Stomach smooth muscle (tissue), 2 donors: ENCODE measurements around the gene CALR3.
A peak's percentile ranks its signal among the peaks of the same experiment; 100 is the strongest.
"Not testable (repeated sequence)": the region's sequence is repeated elsewhere in the genome, so short reads cannot be mapped to it uniquely, and the experiment has no call there.

Experiments used
- H3K27ac ChIP-seq: one replicate; pipeline ENCODE4 v1.7.0; 2013; ENCODE audit warnings: mild to moderate bottlenecking, low read length, inconsistent platforms
- H3K27me3 ChIP-seq, 2 donors: one replicate each; pipeline ENCODE4 v1.7.0; 2013; ENCODE audit warnings: low read length in 2 of 2; ENCODE audit not compliant: insufficient read depth in 2 of 2, control insufficient read depth in 1 of 2
- H3K36me3 ChIP-seq, 2 donors: one replicate each; pipeline ENCODE4 v1.7.0; 2013; ENCODE audit warnings: low read length in 2 of 2; ENCODE audit not compliant: control insufficient read depth in 2 of 2, insufficient read depth in 2 of 2
- H3K4me1 ChIP-seq: one replicate; pipeline ENCODE4 v1.7.0; 2013; ENCODE audit warnings: low read length; ENCODE audit not compliant: control insufficient read depth, insufficient read depth
- H3K4me3 ChIP-seq, 2 donors: one replicate each; pipeline ENCODE4 v1.7.0; 2013; ENCODE audit warnings: low read length in 2 of 2
- H3K9ac ChIP-seq, 2 donors: one replicate each; pipeline ENCODE4 v1.7.0; 2013; ENCODE audit warnings: low read length in 2 of 2, mild to moderate bottlenecking in 1 of 2
- H3K9me3 ChIP-seq, 2 donors: one replicate each; pipeline ENCODE4 v1.7.0; 2013; ENCODE audit warnings: low read length in 2 of 2; ENCODE audit not compliant: control insufficient read depth in 2 of 2
- donor health status: healthy.
- donor health status: Pancreatic carcinoma.

CALR3 gene

DNA sequence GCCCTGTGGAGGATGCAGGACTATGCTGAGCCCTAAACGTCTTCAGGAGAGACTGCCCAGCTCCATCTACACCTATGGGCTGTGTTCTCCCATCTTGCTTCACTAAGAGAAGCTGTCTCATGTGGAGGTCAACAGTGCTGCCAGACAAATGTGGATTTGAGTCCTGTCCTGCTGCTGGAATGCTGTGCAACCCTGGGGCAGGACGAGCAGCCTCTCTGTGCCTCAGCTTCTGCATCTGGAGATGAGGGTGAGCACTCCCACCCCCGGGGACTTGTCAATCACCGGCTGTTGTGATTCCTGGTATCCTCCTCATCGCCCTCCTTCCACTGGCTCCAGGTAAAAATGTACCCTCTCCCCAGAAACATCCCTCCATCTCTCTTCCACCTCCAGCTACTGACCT, 40.5 kb downstream of the CALR3 start:
- H3K9ac ChIP-seq: no peak overlapping the region
- no peak overlapping the region for H3K4me3 ChIP-seq
- H3K27me3 ChIP-seq: no peaks in the 10 kb centered on the region
- H3K36me3 ChIP-seq: no peaks in the 10 kb centered on the region
- H3K4me1 ChIP-seq: peaks cover 37% of the 10 kb centered on the region
- H3K9me3 ChIP-seq: no peaks in the 10 kb centered on the region
- no peak overlapping the region for H3K27ac ChIP-seq

DNA sequence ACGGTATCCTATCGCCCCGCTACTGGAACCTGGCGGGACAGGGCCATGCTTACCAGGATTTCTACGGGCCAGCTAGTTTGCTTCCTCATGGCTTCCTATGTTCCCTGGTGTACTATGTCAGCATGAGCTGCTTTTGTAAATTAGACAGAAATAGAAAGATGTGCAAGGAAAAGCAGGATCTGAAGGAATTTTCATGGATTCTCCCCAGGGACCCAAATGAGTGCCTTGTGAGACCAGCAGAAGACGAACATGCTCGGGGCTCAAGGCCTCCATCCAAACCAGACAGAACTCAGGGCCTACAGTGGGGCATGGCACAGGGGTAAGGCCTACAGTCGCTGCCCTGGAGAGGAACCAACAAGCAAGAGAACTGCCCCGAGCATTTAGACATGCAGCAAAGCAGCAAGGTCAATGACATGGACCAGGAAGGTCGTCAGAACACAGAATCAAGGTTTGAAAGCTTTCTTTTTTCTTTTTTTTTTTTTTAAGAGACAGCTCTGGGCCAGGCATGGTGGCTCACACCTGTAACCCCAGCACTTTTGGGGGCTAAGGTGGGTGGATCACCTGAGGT, 41.5 kb downstream of the CALR3 start:
- Histone ChIP-seq H3K9me3 (no peaks in the 10 kb centered on the region), H3K4me3 (no peak overlapping the region), H3K36me3 (no peaks in the 10 kb centered on the region), H3K27ac (no peak overlapping the region), H3K27me3 (no peaks in the 10 kb centered on the region), H3K4me1 (peaks cover 37% of the 10 kb centered on the region), H3K9ac (peak overlapping the region in 1 of 2 donors; percentile 26)

DNA sequence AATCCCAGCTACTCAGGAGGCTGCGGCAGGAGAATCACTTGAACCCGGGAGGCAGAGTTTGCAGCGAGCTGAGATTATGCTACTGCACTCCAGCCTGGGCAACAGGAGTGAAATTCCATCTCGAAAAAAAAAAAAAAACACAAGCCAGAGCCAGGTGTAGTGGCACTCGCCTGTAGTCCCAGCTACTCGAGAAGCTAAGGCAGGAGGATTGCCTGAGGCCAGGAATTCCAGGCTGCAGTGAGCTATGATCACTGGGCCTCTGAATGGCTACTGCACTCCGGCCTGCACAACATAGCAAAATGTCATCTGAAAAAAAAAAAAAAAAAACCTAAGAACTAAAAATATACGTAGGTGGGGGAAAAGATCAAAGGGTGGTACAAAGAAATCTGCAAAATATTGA, 43.6 kb downstream of the CALR3 start:
- Histone ChIP-seq H3K27ac (no peak overlapping the region), H3K36me3 (peaks cover 0 to 2% of the 10 kb centered on the region in 2 donors), H3K27me3 (no peaks in the 10 kb centered on the region), H3K4me1 (peaks cover 21% of the 10 kb centered on the region), H3K9me3 (no peaks in the 10 kb centered on the region), H3K9ac (no peak overlapping the region), H3K4me3 (no peak overlapping the region)

DNA sequence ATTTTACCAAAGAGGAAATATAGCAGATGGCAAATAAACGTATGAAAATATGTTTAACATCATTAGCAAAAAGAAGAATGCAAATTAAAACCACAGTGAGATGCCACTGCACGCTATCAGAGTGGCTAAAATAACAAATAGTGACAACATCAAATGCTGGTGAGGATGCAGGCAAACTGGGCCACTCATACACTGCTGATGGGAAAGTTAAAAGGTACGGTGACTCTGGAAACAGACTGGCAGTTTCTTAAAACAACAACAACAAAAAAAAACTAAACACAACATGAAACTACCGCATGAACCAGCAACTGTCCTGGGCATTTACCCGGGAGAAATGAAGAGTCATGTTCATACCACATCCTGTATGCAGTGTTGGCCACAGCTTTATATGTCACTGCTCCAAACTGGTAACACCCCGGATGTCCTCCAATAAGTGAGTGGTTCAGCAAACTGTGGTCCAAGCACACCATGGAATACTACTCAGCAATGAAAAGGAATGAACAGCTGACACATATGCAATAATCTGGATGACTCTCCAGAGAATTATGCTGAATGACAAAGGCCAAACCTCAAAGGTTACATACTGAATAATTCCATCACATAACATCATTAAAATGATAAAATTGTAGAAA, 46.5 kb downstream of the CALR3 start:
- Histone ChIP-seq H3K36me3 (peaks cover 0 to 2% of the 10 kb centered on the region in 2 donors), H3K27me3 (no peaks in the 10 kb centered on the region), H3K9ac (no peak overlapping the region), H3K9me3 (no peaks in the 10 kb centered on the region), H3K27ac (no peak overlapping the region), H3K4me1 (peaks cover 23% of the 10 kb centered on the region), H3K4me3 (no peak overlapping the region)

DNA sequence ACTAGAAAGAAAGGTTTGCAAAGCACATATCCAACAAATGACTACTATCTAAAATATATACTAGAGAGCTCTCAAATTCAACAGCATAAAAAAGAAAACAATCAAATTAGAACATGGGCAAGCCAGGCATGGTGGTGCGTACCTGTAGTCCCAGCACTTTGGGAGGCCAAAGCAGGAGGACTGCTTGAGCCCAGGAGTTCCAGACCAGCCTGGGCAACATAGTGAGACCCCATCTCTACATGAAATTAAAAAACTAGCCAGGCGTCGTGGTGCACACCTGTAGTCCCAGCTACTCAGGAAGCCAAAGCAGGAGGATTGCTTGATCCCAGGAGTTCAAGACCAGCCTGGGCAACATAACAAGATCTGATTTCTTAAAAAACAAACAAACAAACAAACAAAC, 47.1 kb downstream of the CALR3 start:
- not testable (repeated sequence) for H3K9ac ChIP-seq, H3K4me3 ChIP-seq, H3K36me3 ChIP-seq, H3K27me3 ChIP-seq, H3K9me3 ChIP-seq, H3K27ac ChIP-seq
- peaks cover 20% of the 10 kb centered on the region for H3K4me1 ChIP-seq

DNA sequence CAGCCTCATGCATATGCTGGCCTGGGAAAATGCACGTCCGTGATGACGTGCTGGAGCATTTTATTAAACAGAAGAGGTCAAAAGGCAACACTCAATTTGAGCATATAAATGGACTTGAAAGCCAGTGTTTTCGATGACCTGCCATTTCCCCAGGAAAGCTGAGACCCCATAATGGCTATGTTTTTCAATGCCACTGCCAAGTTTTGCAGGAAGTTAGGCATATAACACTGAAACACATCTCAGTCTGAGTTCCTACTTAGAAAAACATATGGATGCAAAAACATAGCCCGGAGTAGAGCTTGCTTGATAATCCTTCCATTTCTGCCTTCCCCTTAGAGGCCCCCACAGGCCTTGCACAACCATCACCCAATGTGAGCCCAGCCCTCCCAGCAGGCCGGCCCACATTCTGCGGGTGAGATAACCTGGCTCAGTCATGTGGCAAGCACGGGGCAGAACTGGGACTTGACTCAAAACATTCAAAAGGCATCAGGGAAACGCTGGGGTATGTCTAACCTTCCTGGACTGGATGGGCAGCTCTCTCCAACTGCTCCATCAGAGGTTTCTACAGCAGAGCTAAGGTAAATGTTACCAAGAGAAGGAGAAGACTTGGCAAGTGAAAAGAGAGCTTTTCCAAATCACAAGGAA, 49.1 kb downstream of the CALR3 start:
- Histone ChIP-seq H3K9ac (no peak overlapping the region), H3K4me1 (peaks cover 32% of the 10 kb centered on the region), H3K27ac (no peak overlapping the region)

DNA sequence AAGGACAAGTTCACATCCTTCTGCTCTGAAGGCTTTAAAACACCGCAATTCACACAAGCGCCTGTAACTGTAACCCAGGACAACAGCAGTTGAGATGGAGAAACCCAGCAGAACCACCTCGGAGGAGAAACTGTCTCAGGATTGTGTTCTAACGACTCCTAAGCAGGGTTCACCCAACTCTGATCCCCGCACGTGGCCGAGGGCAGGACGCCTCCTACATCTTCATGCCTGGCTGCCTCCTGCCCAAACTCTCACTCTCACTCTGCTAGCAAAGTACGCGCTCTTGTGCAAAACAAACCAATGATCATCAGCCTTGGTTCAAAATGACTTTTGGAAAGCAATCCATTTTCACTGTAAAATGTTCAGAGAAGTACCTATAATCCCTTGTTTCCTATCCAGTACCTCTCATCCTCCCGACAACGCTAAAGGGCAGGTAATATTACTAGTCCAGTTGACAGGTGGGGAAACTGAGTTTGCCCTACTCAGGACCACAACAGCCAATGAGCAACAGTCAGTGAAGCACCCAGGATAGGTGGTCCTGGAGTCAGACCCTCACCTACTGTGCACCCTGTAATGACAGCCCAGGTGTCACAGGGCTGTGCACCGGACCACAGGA, 49.8 kb downstream of the CALR3 start:
- Histone ChIP-seq H3K4me3 (no peak overlapping the region), H3K36me3 (peaks cover 0 to 2% of the 10 kb centered on the region in 2 donors), H3K9me3 (no peaks in the 10 kb centered on the region), H3K9ac (no peak overlapping the region), H3K27me3 (no peaks in the 10 kb centered on the region), H3K27ac (no peak overlapping the region), H3K4me1 (peaks cover 36% of the 10 kb centered on the region)

More for the DNA sequence above, 49.1 kb downstream of the CALR3 start:
- Histone ChIP-seq H3K4me3 (no peak overlapping the region), H3K27me3 (no peaks in the 10 kb centered on the region), H3K36me3 (peaks cover 0 to 2% of the 10 kb centered on the region in 2 donors), H3K9me3 (no peaks in the 10 kb centered on the region)

DNA sequence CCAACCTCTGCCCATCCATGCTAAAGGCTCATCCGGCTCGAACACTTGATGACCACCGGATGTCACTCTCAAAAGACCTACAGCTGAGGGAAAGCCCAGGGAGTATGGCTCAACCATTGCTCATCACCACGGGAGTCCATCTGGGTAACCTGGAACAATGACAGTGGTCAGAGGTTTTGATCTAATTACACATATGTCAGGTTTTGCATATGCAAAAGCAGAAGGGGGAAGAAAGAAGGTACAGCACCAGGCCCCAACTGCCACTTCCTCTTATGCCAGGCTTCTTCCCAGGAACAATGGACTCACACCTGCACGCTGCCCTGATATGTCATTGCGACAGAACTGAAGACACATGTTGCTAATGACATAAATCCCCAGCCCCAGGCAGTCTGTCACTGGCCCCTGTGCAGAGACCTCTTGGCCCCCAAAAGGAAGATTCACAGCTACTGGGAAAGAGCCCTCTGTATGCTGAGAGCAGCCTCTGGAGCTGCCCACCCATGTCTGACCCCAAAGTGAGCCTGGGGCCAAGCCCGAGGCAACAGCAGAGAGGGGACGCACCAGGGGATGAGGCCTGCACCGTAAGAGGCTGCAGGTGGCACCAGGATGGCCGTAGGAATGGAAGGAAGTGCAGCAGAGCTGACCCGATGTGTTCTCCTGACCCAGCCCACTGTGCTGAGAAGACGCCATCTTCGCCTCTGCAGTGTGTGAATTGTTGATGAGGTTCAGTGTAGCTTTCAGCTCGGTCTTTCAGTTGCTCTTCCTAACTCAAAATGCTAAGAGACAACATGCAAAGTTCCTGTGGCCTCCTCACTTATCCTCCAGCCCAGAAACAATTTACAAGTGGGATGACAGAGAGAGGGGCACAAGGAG, 50.5 kb downstream of the CALR3 start:
- Histone ChIP-seq H3K4me3 (no peak overlapping the region), H3K9me3 (no peaks in the 10 kb centered on the region), H3K36me3 (peaks cover 0 to 6% of the 10 kb centered on the region in 2 donors), H3K27ac (no peak overlapping the region), H3K27me3 (no peaks in the 10 kb centered on the region), H3K4me1 (peaks cover 38% of the 10 kb centered on the region), H3K9ac (no peak overlapping the region)

DNA sequence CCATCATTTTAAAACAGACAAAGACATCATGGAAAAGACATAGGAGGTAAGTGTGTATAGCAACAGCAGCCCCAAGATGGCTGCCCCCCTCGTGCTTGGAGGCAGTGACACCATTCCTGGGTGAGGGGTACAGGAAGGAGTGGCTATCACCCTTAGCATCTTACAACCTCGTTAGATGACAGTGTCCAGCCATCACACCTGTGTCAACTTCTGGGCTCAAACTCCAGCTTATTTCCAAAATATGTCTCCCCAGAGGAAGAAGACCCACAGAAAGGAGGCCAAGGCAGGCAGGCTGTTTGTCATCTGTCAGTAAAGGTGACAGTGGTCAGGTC, 51.7 kb downstream of the CALR3 start:
- H3K27ac ChIP-seq: no peak overlapping the region
- peaks cover 2 to 4% of the 10 kb centered on the region in 2 donors for H3K36me3 ChIP-seq
- H3K4me1 ChIP-seq: peaks cover 38% of the 10 kb centered on the region
- H3K9me3 ChIP-seq: no peaks in the 10 kb centered on the region
- H3K27me3 ChIP-seq: no peaks in the 10 kb centered on the region
- H3K9ac ChIP-seq: no peak overlapping the region
- no peak overlapping the region for H3K4me3 ChIP-seq

DNA sequence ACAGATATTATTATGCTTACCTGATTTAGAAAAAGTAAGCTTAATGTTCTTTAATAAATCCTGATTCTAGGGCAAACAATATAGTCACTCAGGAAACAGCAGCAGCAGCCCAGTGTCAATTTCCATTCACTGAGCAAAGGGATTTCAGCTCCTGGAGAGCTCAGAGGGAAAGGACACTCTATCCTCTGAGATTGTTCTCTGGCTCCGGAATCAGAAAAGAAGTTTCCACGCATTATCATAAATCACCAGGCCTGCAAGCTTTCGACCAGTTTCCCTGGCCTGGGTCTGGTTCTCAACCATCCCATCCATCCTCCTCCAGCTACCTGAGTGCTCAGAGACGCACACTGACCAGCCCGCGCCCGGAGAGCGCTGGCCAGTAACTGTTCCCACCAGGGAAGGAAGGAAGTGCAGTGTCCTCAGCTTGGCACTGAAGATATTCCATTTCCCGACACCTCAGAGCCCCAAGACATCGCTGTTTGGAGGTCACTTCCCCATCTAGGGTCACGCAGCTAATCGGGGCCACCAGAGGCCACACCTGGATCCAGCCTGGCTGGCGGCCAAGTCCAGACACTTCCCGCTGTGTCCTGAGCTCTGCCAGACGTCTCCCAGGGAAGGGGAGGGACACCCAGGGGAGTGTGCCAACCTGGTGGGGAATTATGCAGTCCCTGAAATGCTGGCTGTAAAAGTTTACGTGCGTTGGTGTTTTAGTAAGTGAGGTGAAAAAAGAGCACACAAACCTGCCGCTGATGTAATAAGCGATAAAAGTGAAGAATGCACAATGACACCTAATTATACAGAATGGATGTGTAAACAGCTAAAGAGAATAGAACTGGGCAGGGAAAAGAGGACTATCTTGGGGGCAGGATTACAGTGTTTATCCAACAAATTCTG, 53.3 kb downstream of the CALR3 start:
- Histone ChIP-seq H3K4me3 (peak overlapping the region in 1 of 2 donors; percentile 40), H3K4me1 (peaks cover 38% of the 10 kb centered on the region), H3K9ac (no peak overlapping the region), H3K27ac (no peak overlapping the region), H3K27me3 (no peaks in the 10 kb centered on the region), H3K36me3 (peaks cover 4 to 7% of the 10 kb centered on the region in 2 donors), H3K9me3 (no peaks in the 10 kb centered on the region)
